BE2C (cell line): Measurements from ENCODE around the gene ASTN2.

Experiments
- DNase-seq: peaks from one replicate; pipeline ENCODE4 v3.0.0-alpha.2; 2020
- H3K27me3 ChIP-seq: fragments of 250-450 bp; sonication (Bioruptor Pico); 2 replicates; pipeline ENCODE4 v1.5.1; 2020; ENCODE audit warnings: mild to moderate bottlenecking
- H3K36me3 ChIP-seq: fragments of 250-450 bp; sonication (Bioruptor Pico); 2 replicates; pipeline ENCODE4 v1.5.1; 2020; ENCODE audit warnings: mild to moderate bottlenecking
- H3K4me1 ChIP-seq: fragments of 250-450 bp; sonication (Bioruptor Pico); 2 replicates; pipeline ENCODE4 v1.5.1; 2020
- H3K4me3 ChIP-seq: 2 replicates; pipeline ENCODE4 v1.5.1; 2011; ENCODE audit warnings: low read depth, low read length
- H3K9me3 ChIP-seq: fragments of 250-450 bp; sonication (Bioruptor Pico); 2 replicates; pipeline ENCODE4 v1.5.1; 2020
- TF ChIP-seq, protein P1 (sequence below): IDR thresholded peaks from 2 replicates; pipeline ENCODE4 v1.5.1; 2012; ENCODE audit warnings: mild to moderate bottlenecking, low read depth, low read length

Gene ASTN2

DNA sequence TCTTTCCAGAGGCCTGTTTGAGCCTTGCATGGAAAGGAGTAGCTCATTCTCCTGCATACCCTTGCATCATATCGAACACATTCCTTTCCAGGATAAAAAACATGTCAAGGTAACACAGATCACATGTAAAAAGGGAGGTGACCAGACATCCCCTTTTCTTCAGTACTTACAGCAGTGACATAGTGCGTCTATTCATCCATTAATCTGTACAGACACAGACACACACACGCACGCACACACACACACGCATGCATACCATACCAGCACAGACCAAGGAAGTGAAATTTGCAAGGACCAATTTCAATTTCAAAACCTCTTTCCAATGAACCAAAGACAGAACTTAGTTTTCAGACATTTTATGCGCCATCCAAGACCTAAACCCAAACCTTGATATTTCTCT lies 1005.2 kb downstream of the ASTN2 start:
- no peaks in the 10 kb centered on the region; the same call in 1 of the 2 replicates for H3K4me1 ChIP-seq
- H3K27me3 ChIP-seq, result no peaks in the 10 kb centered on the region
- no peaks in the 10 kb centered on the region for H3K36me3 ChIP-seq
- TF ChIP-seq, protein P1, sequence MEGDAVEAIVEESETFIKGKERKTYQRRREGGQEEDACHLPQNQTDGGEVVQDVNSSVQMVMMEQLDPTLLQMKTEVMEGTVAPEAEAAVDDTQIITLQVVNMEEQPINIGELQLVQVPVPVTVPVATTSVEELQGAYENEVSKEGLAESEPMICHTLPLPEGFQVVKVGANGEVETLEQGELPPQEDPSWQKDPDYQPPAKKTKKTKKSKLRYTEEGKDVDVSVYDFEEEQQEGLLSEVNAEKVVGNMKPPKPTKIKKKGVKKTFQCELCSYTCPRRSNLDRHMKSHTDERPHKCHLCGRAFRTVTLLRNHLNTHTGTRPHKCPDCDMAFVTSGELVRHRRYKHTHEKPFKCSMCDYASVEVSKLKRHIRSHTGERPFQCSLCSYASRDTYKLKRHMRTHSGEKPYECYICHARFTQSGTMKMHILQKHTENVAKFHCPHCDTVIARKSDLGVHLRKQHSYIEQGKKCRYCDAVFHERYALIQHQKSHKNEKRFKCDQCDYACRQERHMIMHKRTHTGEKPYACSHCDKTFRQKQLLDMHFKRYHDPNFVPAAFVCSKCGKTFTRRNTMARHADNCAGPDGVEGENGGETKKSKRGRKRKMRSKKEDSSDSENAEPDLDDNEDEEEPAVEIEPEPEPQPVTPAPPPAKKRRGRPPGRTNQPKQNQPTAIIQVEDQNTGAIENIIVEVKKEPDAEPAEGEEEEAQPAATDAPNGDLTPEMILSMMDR, result no peak
- no peaks in the 10 kb centered on the region for H3K9me3 ChIP-seq
- no peak for DNase-seq
- no peak overlapping the region for H3K4me3 ChIP-seq

DNA sequence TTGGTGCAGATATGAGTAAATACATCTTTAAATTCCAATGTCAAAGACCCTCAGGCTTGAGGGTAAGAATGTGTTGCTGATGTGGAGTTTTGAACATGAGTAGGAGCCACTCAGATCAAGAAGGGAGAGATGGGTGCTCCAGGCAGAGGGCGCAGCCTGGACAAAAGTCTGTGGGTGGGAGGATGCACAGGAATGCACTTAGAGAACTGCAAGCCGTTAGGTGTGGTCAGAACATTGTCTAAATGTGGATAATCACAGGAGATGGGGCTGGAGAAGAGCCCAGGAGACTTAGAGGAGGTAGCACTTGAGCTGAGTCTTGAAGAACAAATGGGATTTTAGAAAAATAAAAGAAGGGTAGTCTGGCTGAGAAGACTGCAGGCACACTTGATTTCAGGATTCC lies 1005.7 kb downstream of the ASTN2 start:
- no peak overlapping the region for H3K4me3 ChIP-seq
- H3K4me1 ChIP-seq, result no peaks in the 10 kb centered on the region; the same call in 1 of the 2 replicates

DNA sequence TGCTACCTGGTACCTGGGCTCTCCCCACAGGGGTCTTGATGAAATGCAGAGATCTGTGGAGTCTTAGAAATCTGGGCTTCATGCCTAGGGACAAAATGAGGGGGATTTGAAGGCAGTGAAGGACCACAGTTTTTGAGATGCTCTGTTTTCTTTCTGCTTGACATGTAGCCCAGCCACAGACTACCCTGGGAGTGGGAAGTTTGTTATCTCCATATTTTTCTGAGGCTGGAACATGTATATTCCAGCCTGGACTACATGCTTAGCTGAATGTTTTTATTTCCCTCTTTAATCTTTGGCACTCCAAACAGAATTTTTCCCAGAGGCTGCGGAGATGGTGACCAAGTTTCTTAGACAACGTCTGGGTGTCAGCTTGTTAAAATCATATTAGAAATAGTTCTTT lies 1008.4 kb downstream of the ASTN2 start:
- no peaks in the 10 kb centered on the region for H3K9me3 ChIP-seq
- DNase-seq, result no peak
- H3K4me3 ChIP-seq, result no peak overlapping the region
- H3K36me3 ChIP-seq, result no peaks in the 10 kb centered on the region
- no peaks in the 10 kb centered on the region for H3K27me3 ChIP-seq
- TF ChIP-seq, protein P1, result no peak
- no peaks in the 10 kb centered on the region; the same call in 1 of the 2 replicates for H3K4me1 ChIP-seq

More for the DNA sequence above, 1005.7 kb downstream of the ASTN2 start:
- TF ChIP-seq, protein P1, result no peak
- no peaks in the 10 kb centered on the region for H3K36me3 ChIP-seq
- no peak for DNase-seq
- no peaks in the 10 kb centered on the region for H3K27me3 ChIP-seq
- H3K9me3 ChIP-seq, result no peaks in the 10 kb centered on the region

DNA sequence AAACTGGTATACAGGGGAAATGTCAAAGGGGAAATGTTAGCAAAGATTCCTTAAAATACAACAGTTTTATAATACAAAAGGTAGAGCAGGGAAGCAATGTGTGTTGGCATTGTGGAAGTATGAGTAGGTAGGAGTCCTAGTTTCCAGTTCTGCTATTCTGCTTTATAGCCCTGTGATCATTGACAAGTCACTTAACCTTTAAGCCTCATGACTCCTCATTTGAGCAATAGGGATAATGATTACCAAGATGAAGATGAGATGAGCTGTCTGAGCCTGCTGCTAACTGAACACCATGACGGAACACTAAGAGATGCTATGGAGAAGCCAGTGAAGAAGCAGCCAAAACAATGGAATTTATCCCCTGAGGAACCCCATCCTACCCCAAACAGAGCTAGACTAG lies 1009.5 kb downstream of the ASTN2 start:
- Histone ChIP-seq H3K9me3 (no peaks in the 10 kb centered on the region), H3K27me3 (no peaks in the 10 kb centered on the region), H3K36me3 (no peaks in the 10 kb centered on the region), H3K4me3 (no peak overlapping the region), H3K4me1 (no peaks in the 10 kb centered on the region)
- TF ChIP-seq, protein P1, result no peak
- DNase-seq, result no peak

DNA sequence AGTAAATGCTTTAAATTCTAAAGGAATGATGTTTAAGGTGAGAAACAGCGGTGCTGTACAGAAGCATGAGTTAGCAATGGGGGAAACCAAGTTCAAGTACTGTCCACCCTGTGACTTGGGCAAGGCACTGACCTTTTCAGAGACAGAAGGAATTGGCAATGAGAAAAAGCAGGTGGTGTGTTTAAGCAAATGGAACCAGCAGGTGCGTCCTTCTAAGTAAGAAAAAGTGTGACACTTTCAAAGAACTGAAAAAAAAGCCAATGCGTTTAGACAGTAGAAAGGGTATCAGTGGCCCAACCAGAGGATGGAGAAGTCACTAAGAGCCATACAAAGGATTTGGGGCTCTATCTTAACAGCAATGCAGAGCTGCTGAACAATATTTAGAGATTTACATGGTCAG lies 1010.6 kb downstream of the ASTN2 start:
- Histone ChIP-seq H3K27me3 (no peaks in the 10 kb centered on the region), H3K4me1 (no peaks in the 10 kb centered on the region), H3K4me3 (no peak overlapping the region), H3K9me3 (no peaks in the 10 kb centered on the region), H3K36me3 (0 out of 2 replicates have a peak, but pooled peaks cover 2% of the 10 kb centered on the region)
- DNase-seq, result no peak
- TF ChIP-seq, protein P1, result no peak

DNA sequence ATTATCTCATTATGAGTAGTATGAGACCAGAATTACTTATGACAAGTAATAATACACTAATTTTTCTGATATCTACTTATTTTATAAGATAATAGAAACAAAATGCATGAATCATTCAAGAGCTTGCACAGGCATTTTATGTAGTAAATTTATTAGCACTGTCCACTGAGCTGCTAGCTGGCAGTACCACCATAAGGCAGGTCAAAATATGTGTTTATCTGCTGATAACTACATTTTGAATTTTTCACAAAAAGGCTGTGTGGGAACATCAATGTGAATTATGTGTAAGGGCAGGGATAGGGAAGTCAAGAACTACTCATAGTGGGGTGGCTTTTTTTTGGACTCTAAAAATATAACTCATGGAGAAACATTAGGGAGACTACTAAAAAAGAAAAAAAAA lies 1011.7 kb downstream of the ASTN2 start:
- TF ChIP-seq, protein P1, result no peak
- Histone ChIP-seq H3K4me1 (no peaks in the 10 kb centered on the region), H3K9me3 (no peaks in the 10 kb centered on the region), H3K36me3 (0 out of 2 replicates have a peak, but pooled peaks cover 2% of the 10 kb centered on the region), H3K27me3 (no peaks in the 10 kb centered on the region), H3K4me3 (no peak overlapping the region)
- no peak for DNase-seq
